WTC11 (cell line): Measurements from ENCODE around the gene AKAP6.

Experiments used
- AFF4 ChIP-seq: sonication (generic); formaldehyde crosslinking; IDR thresholded peaks from 2 replicates; pipeline ENCODE4 v1.8.1; 2023; ENCODE audit warnings: mild to moderate bottlenecking, missing genetic modification reagents, borderline replicate concordance
- ATF3 ChIP-seq: sonication (generic); formaldehyde crosslinking; conservative IDR thresholded peaks from 2 replicates; pipeline ENCODE4 v1.8.1; 2022; ENCODE audit warnings: mild to moderate bottlenecking, missing genetic modification reagents
- E2F5 ChIP-seq: sonication (generic); formaldehyde crosslinking; IDR thresholded peaks from 2 replicates; pipeline ENCODE4 v1.8.1; 2022; ENCODE audit warnings: mild to moderate bottlenecking, moderate library complexity, missing genetic modification reagents
- ELF4 ChIP-seq: sonication (generic); formaldehyde crosslinking; IDR thresholded peaks from 2 replicates; pipeline ENCODE4 v1.8.1; 2022; ENCODE audit warnings: low read depth, mild to moderate bottlenecking, moderate library complexity, missing genetic modification reagents
- SOX15 ChIP-seq: fragments of 250-450 bp; sonication (Bioruptor Pico); IDR thresholded peaks from 2 replicates; pipeline ENCODE4 v1.9.0; 2021; ENCODE audit warnings: mild to moderate bottlenecking
- TEAD4 ChIP-seq: sonication (generic); formaldehyde crosslinking; IDR thresholded peaks from 2 replicates; pipeline ENCODE4 v1.8.0; 2022; ENCODE audit warnings: mild to moderate bottlenecking, missing genetic modification reagents
- ZNF263 ChIP-seq: sonication (generic); formaldehyde crosslinking; IDR thresholded peaks from 2 replicates; pipeline ENCODE4 v1.8.1; 2022; ENCODE audit warnings: low read depth, mild to moderate bottlenecking, moderate library complexity, missing genetic modification reagents
- ZNF317 ChIP-seq: sonication (generic); formaldehyde crosslinking; IDR thresholded peaks from 2 replicates; pipeline ENCODE4 v1.8.1; 2023; ENCODE audit warnings: low read depth, mild to moderate bottlenecking, moderate library complexity, missing genetic modification reagents, borderline replicate concordance
- TF ChIP-seq, protein P1 (sequence below): fragments of 200-600 bp; IDR thresholded peaks from 2 replicates; pipeline ENCODE4 v1.8.0; 2022; ENCODE audit warnings: antibody characterized with exemption
- TF ChIP-seq, protein P2 (sequence below): sonication (generic); formaldehyde crosslinking; IDR thresholded peaks from 2 replicates; pipeline ENCODE4 v1.8.0; 2022; ENCODE audit warnings: missing genetic modification reagents
- TF ChIP-seq, protein P3 (sequence below): sonication (generic); formaldehyde crosslinking; IDR thresholded peaks from 2 replicates; pipeline ENCODE4 v1.8.1; 2023; ENCODE audit warnings: mild to moderate bottlenecking, missing genetic modification reagents, moderate library complexity

DNA sequence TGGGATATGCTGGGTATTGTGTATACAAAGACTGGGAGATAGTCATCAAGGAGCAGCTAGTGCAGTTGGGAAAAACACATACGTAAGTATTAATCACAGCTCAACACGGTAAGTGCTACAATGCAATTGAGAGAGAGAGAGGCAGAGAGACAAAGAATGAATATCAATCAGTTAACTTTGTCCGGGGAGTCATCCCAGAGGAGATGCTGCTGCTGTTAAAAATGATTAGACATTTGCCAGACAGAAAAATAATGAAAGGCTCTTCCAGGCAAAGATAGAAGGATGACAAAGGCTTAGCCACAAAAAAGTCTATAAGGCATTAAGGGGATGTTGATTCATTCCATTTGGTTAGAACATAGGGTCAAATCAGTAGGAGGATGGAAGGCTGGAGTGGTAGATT lies 45.1 kb downstream of the AKAP6 start:
- TF ChIP-seq, protein P1, sequence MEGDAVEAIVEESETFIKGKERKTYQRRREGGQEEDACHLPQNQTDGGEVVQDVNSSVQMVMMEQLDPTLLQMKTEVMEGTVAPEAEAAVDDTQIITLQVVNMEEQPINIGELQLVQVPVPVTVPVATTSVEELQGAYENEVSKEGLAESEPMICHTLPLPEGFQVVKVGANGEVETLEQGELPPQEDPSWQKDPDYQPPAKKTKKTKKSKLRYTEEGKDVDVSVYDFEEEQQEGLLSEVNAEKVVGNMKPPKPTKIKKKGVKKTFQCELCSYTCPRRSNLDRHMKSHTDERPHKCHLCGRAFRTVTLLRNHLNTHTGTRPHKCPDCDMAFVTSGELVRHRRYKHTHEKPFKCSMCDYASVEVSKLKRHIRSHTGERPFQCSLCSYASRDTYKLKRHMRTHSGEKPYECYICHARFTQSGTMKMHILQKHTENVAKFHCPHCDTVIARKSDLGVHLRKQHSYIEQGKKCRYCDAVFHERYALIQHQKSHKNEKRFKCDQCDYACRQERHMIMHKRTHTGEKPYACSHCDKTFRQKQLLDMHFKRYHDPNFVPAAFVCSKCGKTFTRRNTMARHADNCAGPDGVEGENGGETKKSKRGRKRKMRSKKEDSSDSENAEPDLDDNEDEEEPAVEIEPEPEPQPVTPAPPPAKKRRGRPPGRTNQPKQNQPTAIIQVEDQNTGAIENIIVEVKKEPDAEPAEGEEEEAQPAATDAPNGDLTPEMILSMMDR: no peak
- TF ChIP-seq E2F5 (no peak), ZNF263 (CRISPR knock-in tag) (no peak), SOX15 (CRISPR knock-in tag) (no peak), ZNF317 (CRISPR knock-in tag) (no peak), AFF4 (CRISPR knock-in tag) (no peak), ELF4 (CRISPR knock-in tag) (no peak), ATF3 (no peak), TEAD4 (CRISPR knock-in tag) (no peak)
- TF ChIP-seq, protein P2, sequence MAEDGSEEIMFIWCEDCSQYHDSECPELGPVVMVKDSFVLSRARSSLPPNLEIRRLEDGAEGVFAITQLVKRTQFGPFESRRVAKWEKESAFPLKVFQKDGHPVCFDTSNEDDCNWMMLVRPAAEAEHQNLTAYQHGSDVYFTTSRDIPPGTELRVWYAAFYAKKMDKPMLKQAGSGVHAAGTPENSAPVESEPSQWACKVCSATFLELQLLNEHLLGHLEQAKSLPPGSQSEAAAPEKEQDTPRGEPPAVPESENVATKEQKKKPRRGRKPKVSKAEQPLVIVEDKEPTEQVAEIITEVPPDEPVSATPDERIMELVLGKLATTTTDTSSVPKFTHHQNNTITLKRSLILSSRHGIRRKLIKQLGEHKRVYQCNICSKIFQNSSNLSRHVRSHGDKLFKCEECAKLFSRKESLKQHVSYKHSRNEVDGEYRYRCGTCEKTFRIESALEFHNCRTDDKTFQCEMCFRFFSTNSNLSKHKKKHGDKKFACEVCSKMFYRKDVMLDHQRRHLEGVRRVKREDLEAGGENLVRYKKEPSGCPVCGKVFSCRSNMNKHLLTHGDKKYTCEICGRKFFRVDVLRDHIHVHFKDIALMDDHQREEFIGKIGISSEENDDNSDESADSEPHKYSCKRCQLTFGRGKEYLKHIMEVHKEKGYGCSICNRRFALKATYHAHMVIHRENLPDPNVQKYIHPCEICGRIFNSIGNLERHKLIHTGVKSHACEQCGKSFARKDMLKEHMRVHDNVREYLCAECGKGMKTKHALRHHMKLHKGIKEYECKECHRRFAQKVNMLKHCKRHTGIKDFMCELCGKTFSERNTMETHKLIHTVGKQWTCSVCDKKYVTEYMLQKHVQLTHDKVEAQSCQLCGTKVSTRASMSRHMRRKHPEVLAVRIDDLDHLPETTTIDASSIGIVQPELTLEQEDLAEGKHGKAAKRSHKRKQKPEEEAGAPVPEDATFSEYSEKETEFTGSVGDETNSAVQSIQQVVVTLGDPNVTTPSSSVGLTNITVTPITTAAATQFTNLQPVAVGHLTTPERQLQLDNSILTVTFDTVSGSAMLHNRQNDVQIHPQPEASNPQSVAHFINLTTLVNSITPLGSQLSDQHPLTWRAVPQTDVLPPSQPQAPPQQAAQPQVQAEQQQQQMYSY (CRISPR knock-in tag): no peak
- TF ChIP-seq, protein P3, sequence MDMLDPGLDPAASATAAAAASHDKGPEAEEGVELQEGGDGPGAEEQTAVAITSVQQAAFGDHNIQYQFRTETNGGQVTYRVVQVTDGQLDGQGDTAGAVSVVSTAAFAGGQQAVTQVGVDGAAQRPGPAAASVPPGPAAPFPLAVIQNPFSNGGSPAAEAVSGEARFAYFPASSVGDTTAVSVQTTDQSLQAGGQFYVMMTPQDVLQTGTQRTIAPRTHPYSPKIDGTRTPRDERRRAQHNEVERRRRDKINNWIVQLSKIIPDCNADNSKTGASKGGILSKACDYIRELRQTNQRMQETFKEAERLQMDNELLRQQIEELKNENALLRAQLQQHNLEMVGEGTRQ (CRISPR knock-in tag): no peak
